Hepatocyte (in vitro differentiated cells): Measurements from ENCODE around the gene MYO19.

ENCODE experiments used
- EZH2 ChIP-seq: fragments of 200-600 bp; sonication (generic); IDR thresholded peaks from 2 replicates; pipeline ENCODE4 v1.6.1; 2016; ENCODE audit warnings: antibody characterized with exemption, mild to moderate bottlenecking, borderline replicate concordance
- EZH2phosphoT487 ChIP-seq: fragments of 200-600 bp; sonication (generic); IDR thresholded peaks from one replicate; pipeline ENCODE4 v1.6.1; 2018; ENCODE audit warnings: antibody characterized with exemption, mild to moderate bottlenecking, low read depth, moderate library complexity; ENCODE audit not compliant: unreplicated experiment, severe bottlenecking
- TF ChIP-seq, protein P1 (sequence below): fragments of 200-600 bp; sonication (generic); IDR thresholded peaks from 2 replicates; pipeline ENCODE4 v1.5.1; 2016; ENCODE audit warnings: antibody characterized with exemption, mild to moderate bottlenecking; ENCODE audit not compliant: poor library complexity

DNA sequence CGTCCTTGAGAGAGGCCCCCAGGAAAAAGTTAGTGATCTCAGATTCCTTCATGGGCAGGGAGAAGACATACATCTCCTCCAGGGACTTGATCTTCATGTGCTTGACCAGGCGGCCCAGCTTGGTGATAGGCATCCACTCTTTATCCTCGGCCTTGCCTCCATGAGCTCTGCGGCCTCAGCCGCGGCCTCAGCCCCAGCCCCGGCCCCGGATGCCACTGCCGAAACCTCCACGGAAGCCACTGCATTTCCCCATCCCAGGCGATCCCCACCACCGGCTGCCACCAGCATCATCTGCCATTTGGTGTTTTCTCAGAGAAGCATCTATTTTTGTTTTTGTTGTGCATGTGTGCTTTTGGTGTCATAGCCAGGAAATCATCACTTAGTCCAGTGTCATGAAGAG lies 40.4 kb upstream of the MYO19 start:
- TF ChIP-seq, protein P1, sequence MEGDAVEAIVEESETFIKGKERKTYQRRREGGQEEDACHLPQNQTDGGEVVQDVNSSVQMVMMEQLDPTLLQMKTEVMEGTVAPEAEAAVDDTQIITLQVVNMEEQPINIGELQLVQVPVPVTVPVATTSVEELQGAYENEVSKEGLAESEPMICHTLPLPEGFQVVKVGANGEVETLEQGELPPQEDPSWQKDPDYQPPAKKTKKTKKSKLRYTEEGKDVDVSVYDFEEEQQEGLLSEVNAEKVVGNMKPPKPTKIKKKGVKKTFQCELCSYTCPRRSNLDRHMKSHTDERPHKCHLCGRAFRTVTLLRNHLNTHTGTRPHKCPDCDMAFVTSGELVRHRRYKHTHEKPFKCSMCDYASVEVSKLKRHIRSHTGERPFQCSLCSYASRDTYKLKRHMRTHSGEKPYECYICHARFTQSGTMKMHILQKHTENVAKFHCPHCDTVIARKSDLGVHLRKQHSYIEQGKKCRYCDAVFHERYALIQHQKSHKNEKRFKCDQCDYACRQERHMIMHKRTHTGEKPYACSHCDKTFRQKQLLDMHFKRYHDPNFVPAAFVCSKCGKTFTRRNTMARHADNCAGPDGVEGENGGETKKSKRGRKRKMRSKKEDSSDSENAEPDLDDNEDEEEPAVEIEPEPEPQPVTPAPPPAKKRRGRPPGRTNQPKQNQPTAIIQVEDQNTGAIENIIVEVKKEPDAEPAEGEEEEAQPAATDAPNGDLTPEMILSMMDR: no peak
- TF ChIP-seq EZH2phosphoT487 (no peak), EZH2 (no peak)
